GM12878 (cell line): Measurements from ENCODE around the gene OR5H6. TPM values are rescaled to one million over a fixed set of nuclear protein-coding genes. Genes with fewer than 3 reads are reported as not detected.
A peak's percentile ranks its signal among the peaks of the same experiment; 100 is the strongest.

Experiments
- ASH2L ChIP-seq: fragments of 300-600, 200-600 bp; sonication (generic); IDR thresholded peaks from 2 replicates; pipeline ENCODE4 v1.6.1; 2017; ENCODE audit warnings: low read depth, mild to moderate bottlenecking, borderline replicate concordance
- BRCA1 ChIP-seq: IDR thresholded peaks from 2 replicates; pipeline ENCODE4 v1.6.1; 2011; ENCODE audit warnings: low read depth, low read length, improper control_type of control experiment
- CEBPB ChIP-seq, 2 experiments: fragments of 150-350 bp in 1 of 2; IDR thresholded peaks; 2 replicates each; pipeline ENCODE4 v1.6.1; 2012 to 2014; ENCODE audit warnings: low read depth in 2 of 2, low read length in 2 of 2, borderline replicate concordance in 1 of 2, inconsistent platforms in 1 of 2
- EED ChIP-seq: sonication (generic); IDR thresholded peaks from 2 replicates; pipeline ENCODE4 v1.6.1; 2016; ENCODE audit warnings: antibody characterized with exemption, low read depth
- HCFC1 ChIP-seq: fragments of 150-350 bp; IDR thresholded peaks from 2 replicates; pipeline ENCODE4 v1.6.1; 2014; ENCODE audit warnings: low read length
- HDAC6 ChIP-seq: fragments of 200-600 bp; sonication (generic); IDR thresholded peaks from one replicate; pipeline ENCODE4 v1.8.0; 2017; ENCODE audit warnings: antibody characterized with exemption; ENCODE audit not compliant: unreplicated experiment
- HDGF ChIP-seq: fragments of 450-650 bp; IDR thresholded peaks from 2 replicates; pipeline ENCODE4 v1.6.1; 2016; ENCODE audit warnings: antibody characterized with exemption
- IKZF1 ChIP-seq: fragments of 450-650 bp; conservative IDR thresholded peaks from 2 replicates; pipeline ENCODE4 v1.6.1; 2017; ENCODE audit warnings: antibody characterized with exemption, mild to moderate bottlenecking
- IKZF2 ChIP-seq, 2 experiments: fragments of 450-650 bp; IDR thresholded peaks; 2 replicates each; pipeline ENCODE4 v1.6.1; 2017; ENCODE audit warnings: mild to moderate bottlenecking in 2 of 2, moderate library complexity in 2 of 2
- KLF5 ChIP-seq: fragments of 450-650 bp; IDR thresholded peaks from 2 replicates; pipeline ENCODE4 v1.6.1; 2014; ENCODE audit warnings: mild to moderate bottlenecking; ENCODE audit not compliant: partially characterized antibody
- MTA2 ChIP-seq: fragments of 450-650 bp; IDR thresholded peaks from 2 replicates; pipeline ENCODE4 v1.6.1; 2016; ENCODE audit warnings: low read depth, mild to moderate bottlenecking, moderate library complexity
- NFYB ChIP-seq: IDR thresholded peaks from 2 replicates; pipeline ENCODE4 v1.6.1; 2011; ENCODE audit warnings: low read depth, mild to moderate bottlenecking, low read length, improper control_type of control experiment, moderate library complexity; ENCODE audit not compliant: insufficient read depth
- SMAD1 ChIP-seq: fragments of 450-650 bp; IDR thresholded peaks from 2 replicates; pipeline ENCODE4 v1.6.1; 2018; ENCODE audit warnings: mild to moderate bottlenecking, low read depth; ENCODE audit not compliant: partially characterized antibody
- ZNF207 ChIP-seq: fragments of 450-650 bp; IDR thresholded peaks from 2 replicates; pipeline ENCODE4 v1.6.1; 2014; ENCODE audit warnings: antibody characterized with exemption, mild to moderate bottlenecking, borderline replicate concordance
- ZZZ3 ChIP-seq: IDR thresholded peaks from 2 replicates; pipeline ENCODE4 v1.6.1; 2011; ENCODE audit warnings: low read depth; ENCODE audit not compliant: control insufficient read depth, insufficient read length
- polyA plus RNA-seq, 11 experiments: library from polyadenylated mRNA; depleted of rRNA in 4 of 11; unstranded in 6 of 11; stranded (reverse) in 5 of 11; fragments of >200 nt; fragmentation: Nextera tagmentation in 4 of 11; fragmentation: Illumina TruSeq in 1 of 11; extraction: Ambion mirVana in 4 of 11; extraction: Trizol in 1 of 11; gene quantifications; 1 replicate in 1 of 11; 2 replicates in 10 of 11; pipeline versions ENCODE4 v1.2.1 to v1.2.3, GENCODE V29; 2011 to 2016; ENCODE audit warnings: inconsistent platforms in 2 of 11, missing spikeins in 2 of 11, low read depth in 1 of 11
- total RNA-seq, 4 experiments: library from RNA; depleted of rRNA in 3 of 4; stranded (reverse); fragments of >200 nt in 3 of 4; fragmentation: Illumina TruSeq in 1 of 4; extraction: Trizol in 1 of 4; gene quantifications; 2 replicates each; pipeline versions ENCODE4 v1.2.1 to v1.2.3, GENCODE V29; 2013 to 2021
- TF ChIP-seq, protein P1 (sequence below): fragments of 450-650 bp; IDR thresholded peaks from 2 replicates; pipeline ENCODE4 v1.6.1; 2017; ENCODE audit warnings: mild to moderate bottlenecking, moderate library complexity
- TF ChIP-seq, protein P2 (sequence below): fragments of 450-650 bp; IDR thresholded peaks from 2 replicates; pipeline ENCODE4 v1.6.1; 2017; ENCODE audit warnings: mild to moderate bottlenecking, low read depth, inconsistent platforms; ENCODE audit not compliant: poor library complexity, severe bottlenecking
- TF ChIP-seq, protein P3 (sequence below): fragments of 450-650 bp; IDR thresholded peaks from 2 replicates; pipeline ENCODE4 v1.6.1; 2016; ENCODE audit warnings: mild to moderate bottlenecking
- TF ChIP-seq, protein P4 (sequence below): IDR thresholded peaks from 2 replicates; pipeline ENCODE4 v1.6.1; 2012; ENCODE audit warnings: low read length, inconsistent platforms
- TF ChIP-seq, protein P5 (sequence below): fragments of 450-650 bp; IDR thresholded peaks from 2 replicates; pipeline ENCODE4 v1.6.1; 2018; ENCODE audit warnings: borderline replicate concordance, mild to moderate bottlenecking; ENCODE audit not compliant: partially characterized antibody

OR5H6 gene
- total and polyA plus RNA-seq, 10 of the 15 experiments (the other 5 are each of a cell fraction or from before 2014, with no cell fraction given): 1.2 TPM; not detected in 9

DNA sequence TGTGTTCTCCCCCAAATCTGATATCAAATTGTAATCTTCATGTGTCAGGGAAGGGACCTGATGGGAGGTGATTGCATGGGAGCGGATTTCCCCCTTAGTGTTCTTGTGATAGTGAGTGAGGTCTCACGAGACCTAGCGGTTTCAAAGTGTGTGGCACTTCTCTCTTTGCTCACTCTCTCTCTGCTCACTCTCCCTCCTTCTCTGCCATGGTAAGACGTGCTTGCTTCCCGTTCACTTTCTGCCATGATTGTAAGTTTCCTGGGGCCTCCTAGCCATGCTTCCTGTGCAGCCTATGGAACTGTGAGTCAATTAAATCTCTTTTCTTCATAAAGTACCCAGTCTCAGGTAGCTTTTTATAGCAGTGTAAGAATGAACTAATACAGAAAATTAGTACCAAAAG is 30.6 kb upstream of the OR5H6 start (continued):
- TF ChIP-seq, protein P1, sequence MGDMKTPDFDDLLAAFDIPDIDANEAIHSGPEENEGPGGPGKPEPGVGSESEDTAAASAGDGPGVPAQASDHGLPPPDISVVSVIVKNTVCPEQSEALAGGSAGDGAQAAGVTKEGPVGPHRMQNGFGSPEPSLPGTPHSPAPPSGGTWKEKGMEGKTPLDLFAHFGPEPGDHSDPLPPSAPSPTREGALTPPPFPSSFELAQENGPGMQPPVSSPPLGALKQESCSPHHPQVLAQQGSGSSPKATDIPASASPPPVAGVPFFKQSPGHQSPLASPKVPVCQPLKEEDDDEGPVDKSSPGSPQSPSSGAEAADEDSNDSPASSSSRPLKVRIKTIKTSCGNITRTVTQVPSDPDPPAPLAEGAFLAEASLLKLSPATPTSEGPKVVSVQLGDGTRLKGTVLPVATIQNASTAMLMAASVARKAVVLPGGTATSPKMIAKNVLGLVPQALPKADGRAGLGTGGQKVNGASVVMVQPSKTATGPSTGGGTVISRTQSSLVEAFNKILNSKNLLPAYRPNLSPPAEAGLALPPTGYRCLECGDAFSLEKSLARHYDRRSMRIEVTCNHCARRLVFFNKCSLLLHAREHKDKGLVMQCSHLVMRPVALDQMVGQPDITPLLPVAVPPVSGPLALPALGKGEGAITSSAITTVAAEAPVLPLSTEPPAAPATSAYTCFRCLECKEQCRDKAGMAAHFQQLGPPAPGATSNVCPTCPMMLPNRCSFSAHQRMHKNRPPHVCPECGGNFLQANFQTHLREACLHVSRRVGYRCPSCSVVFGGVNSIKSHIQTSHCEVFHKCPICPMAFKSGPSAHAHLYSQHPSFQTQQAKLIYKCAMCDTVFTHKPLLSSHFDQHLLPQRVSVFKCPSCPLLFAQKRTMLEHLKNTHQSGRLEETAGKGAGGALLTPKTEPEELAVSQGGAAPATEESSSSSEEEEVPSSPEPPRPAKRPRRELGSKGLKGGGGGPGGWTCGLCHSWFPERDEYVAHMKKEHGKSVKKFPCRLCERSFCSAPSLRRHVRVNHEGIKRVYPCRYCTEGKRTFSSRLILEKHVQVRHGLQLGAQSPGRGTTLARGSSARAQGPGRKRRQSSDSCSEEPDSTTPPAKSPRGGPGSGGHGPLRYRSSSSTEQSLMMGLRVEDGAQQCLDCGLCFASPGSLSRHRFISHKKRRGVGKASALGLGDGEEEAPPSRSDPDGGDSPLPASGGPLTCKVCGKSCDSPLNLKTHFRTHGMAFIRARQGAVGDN: peak; percentile 69; the same call in 1 of the 2 replicates
- TF ChIP-seq MTA2 (peak; percentile 62; the same call in 1 of the 2 replicates), IKZF1 (peak; percentile 63), ZZZ3 (no peak), SMAD1 (peak; percentile 59), ZNF207 (no peak), HDGF (no peak), CEBPB (IDR thresholded peaks at IDR 0.05; ENCODE audit: borderline replicate concordance in 1 of 2, low read depth in 2 of 2, low read length in 2 of 2) (no peak), IKZF2 (IDR thresholded peaks at IDR 0.05) (peak; percentile 56 to 78; a peak in 3 of 4 replicates), ASH2L (no peak), KLF5 (no peak), NFYB (no peak), BRCA1 (no peak), HCFC1 (no peak), EED (no peak), HDAC6 (no peak)
- TF ChIP-seq, protein P2, sequence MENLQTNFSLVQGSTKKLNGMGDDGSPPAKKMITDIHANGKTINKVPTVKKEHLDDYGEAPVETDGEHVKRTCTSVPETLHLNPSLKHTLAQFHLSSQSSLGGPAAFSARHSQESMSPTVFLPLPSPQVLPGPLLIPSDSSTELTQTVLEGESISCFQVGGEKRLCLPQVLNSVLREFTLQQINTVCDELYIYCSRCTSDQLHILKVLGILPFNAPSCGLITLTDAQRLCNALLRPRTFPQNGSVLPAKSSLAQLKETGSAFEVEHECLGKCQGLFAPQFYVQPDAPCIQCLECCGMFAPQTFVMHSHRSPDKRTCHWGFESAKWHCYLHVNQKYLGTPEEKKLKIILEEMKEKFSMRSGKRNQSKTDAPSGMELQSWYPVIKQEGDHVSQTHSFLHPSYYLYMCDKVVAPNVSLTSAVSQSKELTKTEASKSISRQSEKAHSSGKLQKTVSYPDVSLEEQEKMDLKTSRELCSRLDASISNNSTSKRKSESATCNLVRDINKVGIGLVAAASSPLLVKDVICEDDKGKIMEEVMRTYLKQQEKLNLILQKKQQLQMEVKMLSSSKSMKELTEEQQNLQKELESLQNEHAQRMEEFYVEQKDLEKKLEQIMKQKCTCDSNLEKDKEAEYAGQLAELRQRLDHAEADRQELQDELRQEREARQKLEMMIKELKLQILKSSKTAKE: peak; percentile 14
- TF ChIP-seq, protein P3, sequence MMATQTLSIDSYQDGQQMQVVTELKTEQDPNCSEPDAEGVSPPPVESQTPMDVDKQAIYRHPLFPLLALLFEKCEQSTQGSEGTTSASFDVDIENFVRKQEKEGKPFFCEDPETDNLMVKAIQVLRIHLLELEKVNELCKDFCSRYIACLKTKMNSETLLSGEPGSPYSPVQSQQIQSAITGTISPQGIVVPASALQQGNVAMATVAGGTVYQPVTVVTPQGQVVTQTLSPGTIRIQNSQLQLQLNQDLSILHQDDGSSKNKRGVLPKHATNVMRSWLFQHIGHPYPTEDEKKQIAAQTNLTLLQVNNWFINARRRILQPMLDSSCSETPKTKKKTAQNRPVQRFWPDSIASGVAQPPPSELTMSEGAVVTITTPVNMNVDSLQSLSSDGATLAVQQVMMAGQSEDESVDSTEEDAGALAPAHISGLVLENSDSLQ: no peak
- TF ChIP-seq, protein P4, sequence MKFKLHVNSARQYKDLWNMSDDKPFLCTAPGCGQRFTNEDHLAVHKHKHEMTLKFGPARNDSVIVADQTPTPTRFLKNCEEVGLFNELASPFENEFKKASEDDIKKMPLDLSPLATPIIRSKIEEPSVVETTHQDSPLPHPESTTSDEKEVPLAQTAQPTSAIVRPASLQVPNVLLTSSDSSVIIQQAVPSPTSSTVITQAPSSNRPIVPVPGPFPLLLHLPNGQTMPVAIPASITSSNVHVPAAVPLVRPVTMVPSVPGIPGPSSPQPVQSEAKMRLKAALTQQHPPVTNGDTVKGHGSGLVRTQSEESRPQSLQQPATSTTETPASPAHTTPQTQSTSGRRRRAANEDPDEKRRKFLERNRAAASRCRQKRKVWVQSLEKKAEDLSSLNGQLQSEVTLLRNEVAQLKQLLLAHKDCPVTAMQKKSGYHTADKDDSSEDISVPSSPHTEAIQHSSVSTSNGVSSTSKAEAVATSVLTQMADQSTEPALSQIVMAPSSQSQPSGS: no peak
- TF ChIP-seq, protein P5, sequence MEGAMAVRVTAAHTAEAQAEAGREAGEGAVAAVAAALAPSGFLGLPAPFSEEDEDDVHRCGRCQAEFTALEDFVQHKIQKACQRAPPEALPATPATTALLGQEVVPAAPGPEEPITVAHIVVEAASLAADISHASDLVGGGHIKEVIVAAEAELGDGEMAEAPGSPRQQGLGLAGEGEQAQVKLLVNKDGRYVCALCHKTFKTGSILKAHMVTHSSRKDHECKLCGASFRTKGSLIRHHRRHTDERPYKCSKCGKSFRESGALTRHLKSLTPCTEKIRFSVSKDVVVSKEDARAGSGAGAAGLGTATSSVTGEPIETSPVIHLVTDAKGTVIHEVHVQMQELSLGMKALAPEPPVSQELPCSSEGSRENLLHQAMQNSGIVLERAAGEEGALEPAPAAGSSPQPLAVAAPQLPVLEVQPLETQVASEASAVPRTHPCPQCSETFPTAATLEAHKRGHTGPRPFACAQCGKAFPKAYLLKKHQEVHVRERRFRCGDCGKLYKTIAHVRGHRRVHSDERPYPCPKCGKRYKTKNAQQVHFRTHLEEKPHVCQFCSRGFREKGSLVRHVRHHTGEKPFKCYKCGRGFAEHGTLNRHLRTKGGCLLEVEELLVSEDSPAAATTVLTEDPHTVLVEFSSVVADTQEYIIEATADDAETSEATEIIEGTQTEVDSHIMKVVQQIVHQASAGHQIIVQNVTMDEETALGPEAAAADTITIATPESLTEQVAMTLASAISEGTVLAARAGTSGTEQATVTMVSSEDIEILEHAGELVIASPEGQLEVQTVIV: no peak
